NCI-H1694 treated with DMSO at 0.1 percent for 48 hours (cell line): Measurements from ENCODE around the gene PPP1R12B.
"Not testable (repeated sequence)": the region's sequence is repeated elsewhere in the genome, so short reads cannot be mapped to it uniquely, and the experiment has no call there.

Source experiments
- DNase-seq: peaks from one replicate; lab custom pipeline; 2025; lab: John Stamatoyannopoulos, UW

The PPP1R12B gene

DNA sequence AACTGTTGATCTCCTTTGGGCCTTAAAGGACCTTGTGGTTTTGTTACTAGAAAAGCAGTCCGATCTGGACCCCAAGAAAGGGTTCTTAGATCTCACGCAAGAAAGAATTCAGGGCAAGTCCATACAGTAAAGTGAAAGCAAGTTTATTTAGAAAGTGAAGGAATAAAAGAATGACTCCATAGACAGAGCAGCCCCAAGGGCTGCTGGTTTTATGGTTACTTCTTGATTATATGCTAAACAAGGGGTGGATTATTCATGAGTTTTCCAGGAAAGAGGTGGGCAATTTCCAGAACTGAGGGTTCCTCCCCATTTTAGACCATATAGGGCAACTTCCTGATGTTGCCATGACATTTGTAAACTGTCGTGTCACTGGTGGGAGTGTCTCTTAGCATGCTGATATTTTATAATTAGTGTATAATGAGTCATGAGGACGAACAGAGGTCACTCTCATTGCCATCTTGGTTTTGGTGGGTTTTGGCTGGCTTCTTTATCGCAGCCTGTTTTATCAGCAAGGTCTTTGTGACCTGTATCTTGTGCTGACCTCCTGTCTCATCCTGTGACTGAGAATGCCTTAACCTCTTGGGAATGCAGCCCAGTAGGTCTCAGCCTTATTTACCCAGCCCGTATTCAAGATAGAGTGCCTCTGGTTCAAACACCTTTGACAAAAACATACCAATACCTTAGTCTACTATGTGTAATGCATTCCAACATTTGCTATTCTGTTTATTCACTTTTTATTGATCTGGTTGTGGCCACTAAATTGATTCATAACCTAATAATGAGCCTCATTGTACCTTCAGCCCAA lies 183.5 kb downstream of the PPP1R12B start:
- not testable (repeated sequence) for DNase-seq

DNA sequence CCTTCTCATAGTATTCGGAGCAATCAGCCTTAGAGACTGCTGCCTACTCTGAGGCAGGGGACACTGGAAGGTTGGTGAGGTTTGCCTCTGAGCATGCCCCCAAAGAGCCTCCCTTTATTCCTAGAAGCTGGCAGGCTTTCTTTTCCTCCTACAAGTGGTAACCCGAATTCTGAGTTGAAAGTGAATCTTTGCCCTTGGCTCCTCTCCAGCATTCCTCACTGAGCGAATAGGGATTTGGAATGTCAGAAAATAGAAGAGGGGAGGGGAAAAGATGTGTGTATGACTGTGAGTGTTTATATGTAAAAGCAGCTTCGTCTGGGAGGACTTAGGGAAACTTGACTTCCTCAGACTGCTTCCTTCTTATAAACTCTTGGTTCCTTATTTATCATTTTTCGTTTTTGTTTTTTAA lies 190.7 kb downstream of the PPP1R12B start:
- DNase-seq, result not testable (repeated sequence)

DNA sequence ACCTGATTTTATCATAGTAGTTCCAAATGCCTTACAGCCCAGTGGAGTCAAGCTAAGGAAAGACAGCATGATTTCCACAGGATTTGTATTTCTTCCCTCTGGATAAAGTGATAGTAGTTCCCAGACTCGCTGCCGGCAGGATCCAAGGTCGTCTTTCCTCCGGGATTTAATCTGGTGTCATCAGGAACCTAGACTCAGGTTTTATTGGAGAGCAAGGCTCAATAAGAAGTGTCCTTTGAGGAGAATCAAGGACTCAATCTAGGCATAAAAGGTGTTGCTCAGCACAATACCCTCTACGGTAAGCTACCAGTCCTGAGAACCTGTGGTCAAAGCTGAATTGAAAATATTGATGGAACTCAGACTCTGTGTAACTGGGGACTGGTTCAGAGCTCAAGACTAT lies 191.1 kb downstream of the PPP1R12B start:
- not testable (repeated sequence) for DNase-seq

DNA sequence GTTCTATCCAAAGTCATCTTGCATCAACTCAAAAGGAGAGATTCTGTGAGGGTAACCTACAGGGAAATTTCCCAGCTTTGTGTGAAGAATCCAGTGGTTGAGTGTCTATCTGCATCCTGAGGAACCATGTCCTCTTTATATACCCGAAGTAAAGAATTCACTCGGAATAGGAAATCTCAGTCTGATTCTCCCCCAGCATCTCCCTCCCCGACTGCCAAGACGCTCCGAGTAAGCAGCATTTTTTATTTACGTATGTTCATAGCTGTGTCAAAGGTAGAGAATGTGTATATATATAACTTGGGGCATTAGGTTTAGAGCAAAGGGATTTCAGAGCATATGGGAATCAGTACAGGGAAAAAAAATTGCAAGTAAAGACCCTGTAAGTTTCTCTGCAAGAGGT lies 191.5 kb downstream of the PPP1R12B start:
- DNase-seq, result no peak

DNA sequence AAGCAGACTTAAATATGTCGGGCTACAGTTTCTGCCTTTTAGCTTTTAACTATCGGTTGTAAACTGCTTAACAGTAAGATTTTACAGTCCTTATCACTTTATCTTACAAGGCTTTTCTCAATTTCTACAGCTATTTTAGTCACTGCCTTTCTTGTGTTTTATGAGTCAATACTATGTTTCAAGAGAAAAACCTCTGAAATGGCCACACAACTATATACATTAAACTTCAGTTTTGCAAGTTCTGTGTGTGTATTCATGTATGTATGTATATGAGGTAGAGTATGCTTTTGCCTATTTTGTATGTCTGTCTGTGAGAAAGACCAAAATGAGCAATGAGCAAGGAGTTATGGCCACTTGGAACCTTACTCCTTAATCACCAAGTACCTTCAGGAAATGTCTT lies 191.9 kb downstream of the PPP1R12B start:
- DNase-seq, result no peak

DNA sequence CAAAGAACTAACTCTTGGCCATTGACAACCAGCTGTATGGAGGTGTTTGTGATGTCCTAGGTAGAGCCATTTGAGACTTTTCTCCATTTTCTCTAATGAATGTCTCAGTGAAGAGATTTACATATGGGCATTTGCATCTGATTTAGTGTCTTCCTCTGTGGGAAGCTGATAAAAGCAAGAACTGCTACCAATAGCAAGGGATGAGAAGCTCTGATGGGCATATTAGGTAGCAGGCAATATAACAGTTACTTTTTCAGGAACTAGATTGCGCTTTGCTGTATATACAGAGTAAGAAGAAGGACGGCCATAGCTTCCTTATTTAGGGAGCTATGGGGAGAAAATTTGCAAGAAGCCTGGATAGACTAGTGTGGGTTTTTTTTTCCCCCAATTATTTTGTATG lies 192.4 kb downstream of the PPP1R12B start:
- DNase-seq, result not testable (repeated sequence)

DNA sequence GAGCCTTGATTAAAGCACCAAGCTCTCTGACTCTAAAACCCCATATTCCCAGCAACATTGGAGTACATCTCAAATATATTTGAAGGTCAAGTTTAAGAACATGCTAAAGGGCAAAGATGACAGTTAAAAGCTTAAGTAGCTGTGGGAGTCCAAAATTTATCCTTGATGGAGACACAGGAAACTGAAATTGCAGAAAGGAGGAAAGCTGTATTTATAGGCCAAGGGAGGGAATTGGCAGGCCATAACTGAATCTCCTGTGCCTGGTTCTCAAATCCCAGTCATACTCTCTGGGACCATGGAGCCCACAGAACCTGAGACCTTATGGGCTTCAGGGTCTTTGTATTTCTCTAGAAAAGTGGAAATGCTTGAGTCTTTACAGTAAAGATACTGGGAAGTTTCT lies 193.9 kb downstream of the PPP1R12B start:
- not testable (repeated sequence) for DNase-seq

DNA sequence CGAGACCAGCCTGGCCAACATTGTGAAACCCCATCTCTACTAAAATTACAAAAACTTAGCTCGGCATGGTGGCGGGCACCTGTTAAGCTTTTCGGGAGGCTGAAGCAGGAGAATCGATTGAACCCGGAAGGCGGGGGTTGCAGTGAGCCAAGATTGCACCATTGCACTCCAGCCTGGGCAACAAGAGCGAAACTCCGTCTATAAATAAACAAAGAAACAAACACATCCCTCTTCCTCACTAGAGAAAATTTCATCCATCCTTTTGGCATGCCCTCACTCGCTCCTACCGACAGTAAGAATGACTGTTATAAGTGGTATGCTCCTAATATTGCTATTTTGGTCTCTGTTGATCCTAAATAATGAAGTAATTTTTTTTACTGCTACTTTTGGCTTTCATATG lies 195.0 kb downstream of the PPP1R12B start:
- not testable (repeated sequence) for DNase-seq

DNA sequence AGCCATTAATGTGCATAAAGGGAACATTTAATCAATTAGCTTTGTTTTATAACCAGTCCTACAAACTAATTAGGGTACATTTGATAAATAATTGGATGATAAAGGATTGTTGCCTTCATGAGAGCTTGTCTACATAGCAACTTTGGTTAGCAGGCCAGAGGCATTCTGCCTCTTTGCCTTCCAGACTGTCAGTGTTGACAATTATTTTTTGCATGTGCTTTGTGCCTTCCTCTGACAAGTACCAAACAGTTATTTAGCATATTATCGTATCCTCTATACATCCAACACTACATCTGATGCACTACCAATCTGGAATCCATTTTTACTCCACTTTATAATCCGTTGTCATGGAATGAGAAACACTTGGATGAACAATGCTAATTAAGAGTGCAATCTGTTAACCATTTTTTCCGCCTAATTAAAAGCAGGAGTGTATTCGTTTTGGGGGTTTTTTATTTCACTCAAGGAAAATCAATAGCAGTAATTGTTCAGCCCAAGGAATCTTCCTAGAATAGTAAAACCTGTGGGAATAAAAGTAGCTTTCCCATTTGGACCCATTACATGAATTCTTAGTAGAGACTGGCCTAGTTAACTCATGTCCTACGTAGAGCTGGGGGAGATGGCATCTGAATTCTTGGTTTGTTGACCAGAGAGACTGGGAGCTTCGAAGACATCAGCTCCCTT lies 196.4 kb downstream of the PPP1R12B start:
- peak; percentile 66 for DNase-seq

DNA sequence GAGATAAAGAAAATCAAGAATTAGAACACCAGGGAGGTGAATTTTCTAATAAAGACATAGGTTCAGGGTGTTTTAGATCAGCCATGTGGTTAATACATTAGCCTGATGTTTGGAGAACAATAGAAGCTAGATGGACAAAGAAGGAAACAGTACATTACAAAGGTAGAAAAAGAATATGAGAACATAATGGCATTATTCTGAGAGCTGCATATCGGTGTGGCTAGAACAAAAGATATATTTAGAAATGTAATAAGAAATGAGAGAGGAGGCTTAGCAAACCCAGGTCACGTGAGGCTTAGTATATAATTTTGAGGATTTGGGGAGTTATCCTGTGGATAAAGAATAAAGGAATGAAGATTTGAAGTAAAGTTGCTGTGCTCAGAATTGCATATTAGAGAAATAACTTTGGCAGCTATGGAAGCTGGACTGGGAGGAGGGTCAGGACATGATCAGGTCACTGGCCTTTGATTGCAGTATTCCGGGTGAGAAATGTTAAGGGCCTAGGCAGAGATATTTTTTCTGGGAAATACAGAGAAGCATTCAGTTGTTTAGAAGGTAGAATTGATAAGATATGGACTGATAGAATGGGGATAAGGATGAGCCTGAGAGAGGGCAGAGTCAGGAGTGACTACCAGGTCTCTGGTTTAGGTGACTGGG lies 197.3 kb downstream of the PPP1R12B start:
- not testable (repeated sequence) for DNase-seq

DNA sequence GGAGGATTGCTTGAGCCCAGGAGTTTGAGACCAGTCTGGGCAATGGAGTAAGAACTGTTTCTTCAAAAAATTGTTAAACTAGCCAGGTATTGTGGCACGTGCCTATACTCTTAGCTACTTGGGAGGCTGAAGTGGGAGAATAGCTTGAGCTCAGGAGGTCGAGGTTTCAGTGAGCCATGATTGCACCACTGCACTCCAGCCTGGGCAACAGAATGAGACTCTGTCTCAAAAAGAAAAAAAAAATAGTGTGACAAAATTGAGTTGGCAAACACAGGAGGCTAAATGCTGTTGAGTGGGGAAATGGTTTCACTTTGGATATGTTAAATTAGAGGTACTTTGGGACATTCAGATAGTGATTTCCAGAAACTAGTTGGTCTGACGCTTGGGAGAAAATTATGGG lies 197.9 kb downstream of the PPP1R12B start:
- DNase-seq, result not testable (repeated sequence)

DNA sequence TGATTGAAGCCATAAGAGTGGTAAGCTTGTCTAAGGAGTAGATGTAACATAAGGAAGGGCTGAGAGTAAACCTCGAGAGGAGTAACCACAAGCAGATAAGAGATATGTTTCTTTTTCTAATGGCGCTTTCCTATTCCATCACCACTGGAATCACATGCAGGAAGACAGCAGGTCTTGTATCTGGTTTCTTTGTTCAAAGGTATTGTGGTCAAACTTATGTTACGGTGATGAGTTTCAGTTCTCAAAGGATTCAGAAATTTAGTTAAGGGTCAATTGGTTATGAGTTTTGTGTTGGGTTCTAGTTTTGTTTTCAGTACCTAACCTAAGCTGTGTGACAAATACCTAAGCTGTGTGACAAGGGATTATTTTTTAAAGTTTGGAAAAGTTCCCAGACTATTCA lies 198.3 kb downstream of the PPP1R12B start:
- DNase-seq, result not testable (repeated sequence)

DNA sequence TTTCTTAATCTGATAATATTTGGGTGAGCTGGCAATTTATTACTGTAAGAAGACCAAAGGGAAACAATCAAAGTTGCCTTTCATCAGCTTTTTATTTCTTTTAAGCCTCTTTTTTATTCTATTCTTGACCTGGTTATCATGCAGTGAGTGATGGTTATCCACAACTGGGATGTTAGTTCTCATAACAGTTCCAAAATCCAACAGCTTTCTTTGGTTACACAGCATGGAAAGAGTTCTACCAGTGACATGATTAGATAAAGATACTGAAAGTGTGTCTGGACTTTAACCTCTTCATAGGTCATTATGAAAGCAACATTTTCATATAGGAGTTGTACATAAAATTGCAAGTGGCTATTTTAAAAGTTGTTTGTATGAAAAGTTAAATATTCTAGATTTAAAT lies 198.7 kb downstream of the PPP1R12B start:
- no peak for DNase-seq

DNA sequence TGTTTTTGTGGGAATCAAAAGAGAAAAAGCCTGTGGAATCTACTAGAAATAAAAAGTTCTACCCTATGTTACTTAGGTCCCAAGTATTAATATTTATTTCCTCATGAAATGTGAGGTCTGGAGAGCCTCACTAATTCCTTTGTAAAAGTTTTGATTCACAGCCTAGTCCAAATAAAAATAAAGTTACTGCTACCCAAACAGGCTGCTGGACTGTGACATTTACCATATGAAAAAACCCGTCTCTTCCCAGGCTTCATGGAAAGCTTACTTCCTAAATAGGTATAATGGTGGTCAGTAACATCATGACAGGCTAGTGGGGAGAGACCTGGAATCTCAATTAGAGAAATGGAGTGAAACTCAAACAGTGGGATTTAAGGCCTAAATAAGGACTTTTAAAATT lies 201.6 kb downstream of the PPP1R12B start:
- DNase-seq, result not testable (repeated sequence)

DNA sequence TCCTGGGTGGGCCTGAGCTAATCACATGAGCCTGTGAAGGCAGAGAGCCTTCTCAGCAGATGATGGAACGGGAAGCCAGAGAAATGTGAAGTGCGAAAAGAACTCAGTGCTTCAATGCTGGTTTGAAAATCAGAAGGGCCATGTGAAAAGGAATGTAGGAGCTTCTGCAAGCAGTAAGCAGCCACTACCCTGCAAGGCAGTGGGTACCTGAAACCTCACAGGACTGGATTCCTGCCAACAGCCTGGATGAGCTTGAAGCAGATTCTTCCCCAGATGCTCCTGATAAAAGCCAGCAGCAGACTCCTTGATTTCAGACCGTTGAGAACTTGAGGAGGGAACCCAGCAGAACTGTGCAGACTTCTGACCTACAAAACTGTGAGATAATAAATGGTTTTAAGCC lies 203.2 kb downstream of the PPP1R12B start:
- DNase-seq, result no peak

DNA sequence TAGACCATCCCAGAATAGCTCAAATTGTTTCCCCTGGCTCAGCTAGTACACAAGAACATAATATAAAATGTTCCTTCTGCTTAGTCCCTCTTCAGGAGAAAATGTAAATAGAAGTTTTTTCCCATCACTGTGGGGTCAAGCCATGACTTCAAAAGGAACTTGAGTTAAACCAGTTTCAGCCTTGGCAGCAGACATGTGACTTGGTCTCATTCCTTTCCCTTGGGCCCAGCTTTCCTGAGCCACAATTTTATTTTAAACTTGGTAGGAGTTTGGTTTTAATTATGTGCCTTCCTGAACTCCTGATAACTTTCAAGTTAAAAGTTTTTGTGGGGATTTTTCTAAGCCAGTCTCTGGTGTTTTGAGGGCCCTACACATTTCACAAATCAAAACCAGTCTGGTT lies 204.1 kb downstream of the PPP1R12B start:
- DNase-seq, result not testable (repeated sequence)

DNA sequence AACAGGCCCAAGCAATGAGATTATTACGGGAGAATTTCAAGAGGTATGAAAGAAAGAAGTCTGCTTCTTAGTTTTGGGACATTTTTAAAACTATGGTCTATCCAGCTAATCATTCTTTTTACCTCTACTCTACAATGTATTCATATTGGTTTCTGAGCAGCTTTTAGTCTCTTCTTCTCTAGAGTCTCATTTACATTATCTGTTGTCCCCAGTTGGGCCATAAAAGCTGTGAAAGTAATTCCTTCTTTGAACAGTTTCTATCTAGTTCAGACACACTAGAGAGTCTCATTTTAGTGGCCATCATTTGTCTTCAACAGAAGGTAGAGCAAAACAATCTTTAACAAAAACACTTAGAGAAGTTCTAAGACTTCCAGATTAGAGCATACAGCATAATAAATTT lies 204.6 kb downstream of the PPP1R12B start:
- DNase-seq, result not testable (repeated sequence)

DNA sequence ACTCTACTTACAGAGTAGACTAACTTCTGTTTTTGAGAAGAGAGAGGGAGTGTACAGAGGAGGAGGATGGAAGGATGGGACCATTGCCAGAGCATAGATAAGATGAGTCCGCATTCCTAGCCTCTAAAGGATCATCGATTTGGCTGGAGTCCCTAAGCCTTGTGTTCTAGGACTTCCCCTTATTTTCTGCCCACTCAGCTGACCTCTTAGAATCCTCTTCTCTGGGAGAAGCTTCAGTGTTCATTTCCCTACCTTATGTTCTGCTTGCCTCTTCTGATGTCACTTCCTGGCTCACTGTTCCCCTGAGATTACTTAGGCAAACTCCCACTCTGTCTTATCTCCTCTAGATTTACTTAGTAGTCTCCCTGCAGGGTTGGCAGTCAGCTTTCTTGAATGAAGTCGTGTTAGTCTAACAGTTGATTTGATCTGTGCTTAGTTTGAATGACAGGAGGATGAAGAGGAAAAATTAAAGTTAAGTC lies 205.1 kb downstream of the PPP1R12B start:
- DNase-seq, result no peak

DNA sequence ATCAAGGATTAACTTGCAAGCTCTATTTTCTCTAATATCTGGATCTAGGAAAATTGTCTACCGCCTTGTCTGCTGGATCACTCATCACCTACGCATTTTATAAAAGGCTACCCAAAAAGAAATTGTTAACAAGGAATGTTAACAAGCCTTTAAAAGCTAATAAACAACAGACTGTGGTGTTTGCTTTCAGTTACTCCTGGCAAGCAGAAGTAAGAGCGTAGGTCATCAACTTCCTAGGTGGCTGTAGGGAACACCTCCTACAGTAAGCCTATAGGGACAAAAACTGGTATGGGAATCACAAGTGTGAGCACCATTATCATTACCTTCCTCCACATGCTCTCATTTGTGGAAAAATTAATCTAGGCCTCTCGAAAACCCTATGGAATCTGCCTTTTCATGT lies 206.1 kb downstream of the PPP1R12B start:
- not testable (repeated sequence) for DNase-seq

DNA sequence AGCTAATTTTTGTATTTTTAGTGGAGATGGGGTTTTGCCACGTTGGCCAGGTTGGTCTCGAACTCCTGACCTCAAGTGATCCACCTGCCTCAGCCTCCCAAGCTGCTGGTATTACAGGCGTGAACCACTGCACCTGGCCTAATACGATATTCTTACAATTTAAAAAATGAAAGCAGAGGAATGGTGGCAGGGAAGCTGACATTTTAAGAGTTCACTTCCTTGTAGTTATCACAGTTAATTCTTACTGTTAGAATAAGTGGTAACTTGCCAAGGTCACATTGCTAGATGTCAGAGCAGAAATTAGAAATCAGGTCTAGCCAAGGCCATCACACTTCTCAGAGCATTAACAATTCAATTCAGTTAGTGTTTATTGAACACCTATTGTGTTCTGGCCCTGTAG lies 207.5 kb downstream of the PPP1R12B start:
- DNase-seq, result not testable (repeated sequence)

DNA sequence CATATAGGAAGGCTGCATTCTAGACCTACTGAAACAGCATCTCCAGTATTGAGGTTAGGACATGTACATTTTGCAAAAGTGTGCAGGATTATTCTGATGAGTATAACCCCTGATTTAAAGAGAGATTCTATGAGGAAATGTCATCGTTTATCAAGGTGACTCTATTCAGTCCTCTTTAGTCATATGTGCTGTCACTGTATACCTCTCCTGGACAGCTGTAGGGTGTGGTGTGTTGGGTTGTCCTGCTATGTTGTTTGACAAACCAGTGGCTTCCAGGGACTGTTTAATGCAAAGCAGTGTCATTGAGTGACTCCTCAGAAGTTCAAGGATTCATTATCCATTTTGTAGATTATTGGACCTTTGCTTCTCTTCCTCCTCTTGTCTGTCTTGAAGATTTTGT lies 209.2 kb downstream of the PPP1R12B start:
- not testable (repeated sequence) for DNase-seq

DNA sequence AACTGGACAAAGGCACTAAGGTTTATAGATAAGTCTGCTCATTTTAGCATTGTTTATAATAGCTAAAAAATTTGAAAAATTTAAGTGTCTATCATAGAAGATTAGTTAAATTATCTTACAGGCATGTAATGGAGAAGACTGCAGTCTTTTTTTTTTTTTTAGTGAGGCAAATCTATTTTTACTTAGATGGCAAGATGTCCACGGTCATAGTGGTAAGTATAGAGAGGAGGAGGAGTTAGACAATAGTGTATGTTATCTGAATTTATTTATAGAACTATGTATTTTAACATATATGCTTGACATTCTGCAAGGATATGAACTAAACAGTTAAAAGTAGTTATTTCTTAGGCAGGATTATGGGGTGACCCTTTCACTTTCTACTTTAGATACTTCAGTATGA lies 212.7 kb downstream of the PPP1R12B start:
- no peak for DNase-seq
